Measurements from ENCODE around the gene RNF19B.

Gene RNF19B

GRCh38 chr1:32964461-32965250 is at the start of gene RNF19B:
Gene RNF19B, minus strand, starts transcription at chr1:32964809. Its CDS starts 124 bp downstream, at chr1:32964685.
- DNase-seq (ENCODE audit: extremely low spot score), result peak; percentile 97
- ChIA-PET POLR2A (interaction anchor here (0.5 to 1.9 kb wide), 11 partner anchors 10 to 385 kb away, joined by 3 to 22 read pairs (median 3); no protein-coding TSS in a partner anchor), CTCF (interaction anchor here (1.2 to 1.5 kb wide), 3 partner anchors 13 to 43 kb away, joined by 5 to 6 read pairs (median 5); no protein-coding TSS in a partner anchor)
- TF ChIP-seq CTCF (IDR thresholded peaks at IDR 0.05; ENCODE audit: control extremely low read depth, extremely low read depth, low read depth, missing control alignments), result no peak

DNA sequence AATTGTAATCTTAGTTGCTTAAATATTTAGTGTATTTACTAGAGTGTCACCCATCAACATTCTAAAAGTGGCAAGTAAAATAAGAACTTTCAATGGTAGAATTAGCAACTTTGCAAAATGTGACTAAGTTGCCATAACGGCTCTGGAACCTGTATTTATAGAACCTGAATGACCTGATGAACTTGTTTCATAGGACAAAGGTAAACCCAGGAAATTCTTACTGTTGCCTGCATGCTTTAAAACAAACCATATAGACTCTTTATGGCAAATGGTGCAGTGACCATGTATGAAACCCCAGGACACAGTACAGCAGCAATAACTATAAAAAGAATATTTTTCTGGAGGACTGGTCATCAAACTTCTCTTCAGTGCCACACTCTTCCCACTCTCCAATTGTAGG is 49.2 kb upstream of the RNF19B start:
- ChIA-PET CTCF (interaction anchor here (1.6 to 3.5 kb wide), 2 partner anchors 8 to 17 kb away, joined by 4 to 9 read pairs; no protein-coding TSS in a partner anchor), POLR2A (no interaction called here)
- no peak for DNase-seq (ENCODE audit: extremely low spot score)
- no peak for TF ChIP-seq CTCF (IDR thresholded peaks at IDR 0.05; ENCODE audit: control extremely low read depth, extremely low read depth, low read depth, missing control alignments)

DNA sequence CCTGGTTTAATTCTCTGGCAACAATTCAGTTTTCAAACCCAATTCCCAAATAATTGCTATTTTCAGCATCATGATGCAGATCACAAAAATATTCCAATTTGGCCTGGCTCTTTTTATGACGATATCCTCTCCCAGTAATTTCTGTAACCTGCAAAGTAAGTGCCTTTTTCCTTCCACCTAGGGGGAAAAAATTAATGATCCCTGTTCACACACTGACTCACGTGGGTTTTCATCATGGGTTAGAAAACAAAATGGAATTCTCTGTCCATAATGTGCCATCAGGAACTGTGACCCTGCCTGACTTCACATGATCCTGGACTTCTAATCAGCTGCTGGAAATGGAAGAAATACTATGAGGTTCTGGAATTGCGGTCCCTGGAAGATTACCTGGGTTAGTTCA is 47.6 kb upstream of the RNF19B start:
- TF ChIP-seq CTCF (IDR thresholded peaks at IDR 0.05; ENCODE audit: control extremely low read depth, extremely low read depth, low read depth, missing control alignments), result no peak
- CTCF ChIA-PET, result interaction anchor here (1.0 to 1.1 kb wide), 2 partner anchors 9 to 13 kb away, joined by 3 to 5 read pairs; no protein-coding TSS in a partner anchor
- POLR2A ChIA-PET, result no interaction called here
- no peak for DNase-seq (ENCODE audit: extremely low spot score)

GRCh38 chr1:33010932-33011731 is 46.5 kb upstream of the RNF19B start:
- ChIA-PET CTCF (interaction anchor here (1.1 kb wide), 1 partner anchor 10 kb away, joined by 3 read pairs; no protein-coding TSS in a partner anchor), POLR2A (no interaction called here)
- no peak for DNase-seq (ENCODE audit: extremely low spot score)

GRCh38 chr1:33009561-33009960 is 45.0 kb upstream of the RNF19B start:
- CTCF ChIA-PET, result interaction anchor here (0.7 to 5.9 kb wide), 4 partner anchors 8 to 79 kb away, joined by 3 to 62 read pairs (median 6); no protein-coding TSS in a partner anchor
- POLR2A ChIA-PET, result interaction anchor here (1.5 kb wide), 1 partner anchor 45 kb away, joined by 4 read pairs; the partner anchor contains the start of gene RNF19B
- no peak for DNase-seq (ENCODE audit: extremely low spot score)
- TF ChIP-seq CTCF (IDR thresholded peaks at IDR 0.05; ENCODE audit: control extremely low read depth, extremely low read depth, low read depth, missing control alignments), result no peak

More at GRCh38 chr1:33010932-33011731, 46.5 kb upstream of the RNF19B start:
- TF ChIP-seq CTCF (IDR thresholded peaks at IDR 0.05; ENCODE audit: control extremely low read depth, extremely low read depth, low read depth, missing control alignments), result no peak

All from GM10248 (cell line).